Measurements from ENCODE around the gene PRDM15.

Gene PRDM15

GRCh38 chr21:41759214-41759840, 119.8 kb downstream of the PRDM15 start:
- Histone ChIP-seq H3K27ac (ENCODE audit: poor library complexity, severe bottlenecking) (peak overlapping the region; percentile 94), H3K9me3 (ENCODE audit: severe bottlenecking) (no peaks in the 10 kb centered on the region), H3K27me3 (ENCODE audit: insufficient read depth, poor library complexity, severe bottlenecking) (no peaks in the 10 kb centered on the region), H3K36me3 (ENCODE audit: low read depth) (peaks cover 44% of the 10 kb centered on the region), H3K4me1 (ENCODE audit: insufficient read depth, poor library complexity, severe bottlenecking) (peaks cover 67% of the 10 kb centered on the region), H3K4me3 (ENCODE audit: severe bottlenecking) (no peak overlapping the region)
- no peak for DNase-seq (ENCODE audit: low spot score)
- TF ChIP-seq CTCF (IDR thresholded peaks at IDR 0.05; ENCODE audit: poor library complexity, severe bottlenecking) = no peak
- no peak for ATAC-seq (ENCODE audit: low read depth)

GRCh38 chr21:41758550-41758949, 120.6 kb downstream of the PRDM15 start:
- TF ChIP-seq CTCF (IDR thresholded peaks at IDR 0.05; ENCODE audit: poor library complexity, severe bottlenecking) = no peak
- ATAC-seq (ENCODE audit: low read depth) (no peak), DNase-seq (ENCODE audit: low spot score) (no peak)
- H3K27me3 ChIP-seq (ENCODE audit: insufficient read depth, poor library complexity, severe bottlenecking) = no peaks in the 10 kb centered on the region
- H3K4me3 ChIP-seq (ENCODE audit: severe bottlenecking) = no peak overlapping the region
- peaks cover 67% of the 10 kb centered on the region for H3K4me1 ChIP-seq (ENCODE audit: insufficient read depth, poor library complexity, severe bottlenecking)
- H3K36me3 ChIP-seq (ENCODE audit: low read depth) = peaks cover 51% of the 10 kb centered on the region
- H3K27ac ChIP-seq (ENCODE audit: poor library complexity, severe bottlenecking) = peak overlapping the region; percentile 94
- H3K9me3 ChIP-seq (ENCODE audit: severe bottlenecking) = no peaks in the 10 kb centered on the region

GRCh38 chr21:41755934-41756773, 123.0 kb downstream of the PRDM15 start:
- Histone ChIP-seq H3K9me3 (ENCODE audit: severe bottlenecking) (no peaks in the 10 kb centered on the region), H3K27ac (ENCODE audit: poor library complexity, severe bottlenecking) (peak overlapping the region; percentile 86), H3K36me3 (ENCODE audit: low read depth) (peaks cover 68% of the 10 kb centered on the region), H3K4me1 (ENCODE audit: insufficient read depth, poor library complexity, severe bottlenecking) (peaks cover 72% of the 10 kb centered on the region), H3K27me3 (ENCODE audit: insufficient read depth, poor library complexity, severe bottlenecking) (no peaks in the 10 kb centered on the region), H3K4me3 (ENCODE audit: severe bottlenecking) (no peak overlapping the region)
- DNase-seq (ENCODE audit: low spot score) (peak; percentile 63), ATAC-seq (ENCODE audit: low read depth) (no peak)
- no peak for TF ChIP-seq CTCF (IDR thresholded peaks at IDR 0.05; ENCODE audit: poor library complexity, severe bottlenecking)

- peaks cover 76% of the 10 kb centered on the region for H3K36me3 ChIP-seq (ENCODE audit: low read depth)
- no peaks in the 10 kb centered on the region for H3K9me3 ChIP-seq (ENCODE audit: severe bottlenecking)
- H3K27me3 ChIP-seq (ENCODE audit: insufficient read depth, poor library complexity, severe bottlenecking) = no peaks in the 10 kb centered on the region
- H3K4me3 ChIP-seq (ENCODE audit: severe bottlenecking) = no peak overlapping the region
- peaks cover 72% of the 10 kb centered on the region for H3K4me1 ChIP-seq (ENCODE audit: insufficient read depth, poor library complexity, severe bottlenecking)
- DNase-seq (ENCODE audit: low spot score) (no peak), ATAC-seq (ENCODE audit: low read depth) (no peak)
- no peak for TF ChIP-seq CTCF (IDR thresholded peaks at IDR 0.05; ENCODE audit: poor library complexity, severe bottlenecking)
- H3K27ac ChIP-seq (ENCODE audit: poor library complexity, severe bottlenecking) = peak overlapping the region; percentile 86
Measured at GRCh38 chr21:41755258-41755933, 123.7 kb downstream of the PRDM15 start.
